Activated T-cell treated with anti-CD3 and anti-CD28 coated beads, Interleukin-2, amount 50 U/mL, for 4 hours (primary cell): ENCODE data around the gene ABO. TPM values are rescaled to one million over a fixed set of nuclear protein-coding genes. Genes with fewer than 3 reads are reported as not detected.
"Not testable (repeated sequence)": the region's sequence is repeated elsewhere in the genome, so short reads cannot be mapped to it uniquely, and the experiment has no call there.

ENCODE experiments used
- ATAC-seq, 2 donors: fragments of 200-7000 bp; cut with Tn5 transposase; one replicate each; pipeline ENCODE4 v1.10.0; 2021
- DNase-seq: peaks from one replicate; pipeline ENCODE4 v3.0.0-alpha.2; 2020
- H3K27me3 Mint-ChIP-seq: one replicate; pipeline ENCODE4 v1.8.0; 2021; ENCODE audit warnings: low read depth, mixed read lengths
- H3K36me3 Mint-ChIP-seq: one replicate; pipeline ENCODE4 v1.8.0; 2022; ENCODE audit warnings: mixed read lengths; ENCODE audit not compliant: insufficient read depth
- H3K4me1 Mint-ChIP-seq: one replicate; pipeline ENCODE4 v1.8.0; 2021; ENCODE audit warnings: low read depth, mixed read lengths
- H3K4me3 Mint-ChIP-seq: one replicate; pipeline ENCODE4 v1.8.0; 2021; ENCODE audit warnings: mild to moderate bottlenecking, moderate library complexity, mixed read lengths
- H3K9me3 Mint-ChIP-seq: one replicate; pipeline ENCODE4 v1.8.0; 2021; ENCODE audit warnings: mixed read lengths
- total RNA-seq, 3 donors: library from RNA; stranded (reverse); gene quantifications; one replicate each; pipeline ENCODE4 v1.2.1, GENCODE V29; 2021

ABO gene
- total RNA-seq, 3 donors from 2014 or later = 0.08 TPM; not detected in 2

- H3K9me3 Mint-ChIP-seq = no peaks in the 10 kb centered on the region
- no peak for DNase-seq
- H3K36me3 Mint-ChIP-seq = no peaks in the 10 kb centered on the region
- no peak for ATAC-seq
- no peaks in the 10 kb centered on the region for H3K4me1 Mint-ChIP-seq
- no peak overlapping the region for H3K4me3 Mint-ChIP-seq
- peaks cover 15% of the 10 kb centered on the region for H3K27me3 Mint-ChIP-seq
Measured at GRCh38 chr9:133261753-133262120, 13.3 kb downstream of the ABO start.

GRCh38 chr9:133261103-133261752 is 13.8 kb downstream of the ABO start:
- Mint-ChIP-seq H3K4me1 (no peaks in the 10 kb centered on the region), H3K4me3 (no peak overlapping the region), H3K27me3 (peaks cover 15% of the 10 kb centered on the region), H3K9me3 (no peaks in the 10 kb centered on the region), H3K36me3 (no peaks in the 10 kb centered on the region)
- ATAC-seq (no peak), DNase-seq (no peak)

GRCh38 chr9:133260334-133261102 is 14.5 kb downstream of the ABO start:
- no peak for DNase-seq
- ATAC-seq = no peak
- Mint-ChIP-seq H3K9me3 (no peaks in the 10 kb centered on the region), H3K4me1 (no peaks in the 10 kb centered on the region), H3K36me3 (no peaks in the 10 kb centered on the region), H3K27me3 (peaks cover 15% of the 10 kb centered on the region), H3K4me3 (no peak overlapping the region)

GRCh38 chr9:133258061-133259015 is 16.7 kb downstream of the ABO start:
- ATAC-seq (no peak), DNase-seq (no peak)
- Mint-ChIP-seq H3K9me3 (no peaks in the 10 kb centered on the region), H3K27me3 (peaks cover 3% of the 10 kb centered on the region), H3K36me3 (no peaks in the 10 kb centered on the region), H3K4me3 (no peak overlapping the region), H3K4me1 (no peaks in the 10 kb centered on the region)

GRCh38 chr9:133257465-133257956 is 17.5 kb downstream of the ABO start:
- ATAC-seq (no peak), DNase-seq (no peak)
- Mint-ChIP-seq H3K4me3 (no peak overlapping the region), H3K9me3 (no peaks in the 10 kb centered on the region), H3K4me1 (no peaks in the 10 kb centered on the region), H3K27me3 (peaks cover 3% of the 10 kb centered on the region), H3K36me3 (no peaks in the 10 kb centered on the region)

GRCh38 chr9:133256686-133257091 is 18.3 kb downstream of the ABO start:
- H3K4me1 Mint-ChIP-seq = no peaks in the 10 kb centered on the region
- peaks cover 3% of the 10 kb centered on the region for H3K27me3 Mint-ChIP-seq
- no peaks in the 10 kb centered on the region for H3K9me3 Mint-ChIP-seq
- DNase-seq (no peak), ATAC-seq (no peak)
- H3K4me3 Mint-ChIP-seq = no peak overlapping the region
- no peaks in the 10 kb centered on the region for H3K36me3 Mint-ChIP-seq

GRCh38 chr9:133256136-133256461 is 18.9 kb downstream of the ABO start:
- peaks cover 3% of the 10 kb centered on the region for H3K27me3 Mint-ChIP-seq
- no peaks in the 10 kb centered on the region for H3K4me1 Mint-ChIP-seq
- DNase-seq (no peak), ATAC-seq (no peak)
- H3K9me3 Mint-ChIP-seq = no peaks in the 10 kb centered on the region
- H3K36me3 Mint-ChIP-seq = no peaks in the 10 kb centered on the region
- no peak overlapping the region for H3K4me3 Mint-ChIP-seq

- H3K4me3 Mint-ChIP-seq = no peak overlapping the region
- no peak for DNase-seq
- H3K36me3 Mint-ChIP-seq = no peaks in the 10 kb centered on the region
- no peak for ATAC-seq
- H3K4me1 Mint-ChIP-seq = no peaks in the 10 kb centered on the region
- no peaks in the 10 kb centered on the region for H3K9me3 Mint-ChIP-seq
- H3K27me3 Mint-ChIP-seq = peaks cover 1% of the 10 kb centered on the region
Measured at GRCh38 chr9:133255371-133256135, 19.4 kb downstream of the ABO start.

GRCh38 chr9:133254471-133254870 is 20.5 kb downstream of the ABO start:
- Mint-ChIP-seq H3K4me1 (no peaks in the 10 kb centered on the region), H3K4me3 (no peak overlapping the region), H3K27me3 (peaks cover 10% of the 10 kb centered on the region), H3K36me3 (no peaks in the 10 kb centered on the region), H3K9me3 (no peaks in the 10 kb centered on the region)
- DNase-seq (no peak), ATAC-seq (no peak)

GRCh38 chr9:133253268-133253667 is 21.7 kb downstream of the ABO start:
- DNase-seq (no peak), ATAC-seq (no peak)
- H3K4me3 Mint-ChIP-seq = no peak overlapping the region
- H3K27me3 Mint-ChIP-seq = peaks cover 16% of the 10 kb centered on the region
- H3K36me3 Mint-ChIP-seq = no peaks in the 10 kb centered on the region
- no peaks in the 10 kb centered on the region for H3K4me1 Mint-ChIP-seq
- H3K9me3 Mint-ChIP-seq = no peaks in the 10 kb centered on the region

- Mint-ChIP-seq H3K4me3 (no peak overlapping the region), H3K27me3 (peaks cover 16% of the 10 kb centered on the region)
- DNase-seq = no peak
Measured at GRCh38 chr9:133252301-133253020, 22.5 kb downstream of the ABO start.

GRCh38 chr9:133251773-133252172 is 23.2 kb downstream of the ABO start:
- no peak for ATAC-seq
- Mint-ChIP-seq H3K4me1 (no peaks in the 10 kb centered on the region), H3K9me3 (no peaks in the 10 kb centered on the region), H3K27me3 (peaks cover 16% of the 10 kb centered on the region), H3K4me3 (no peak overlapping the region), H3K36me3 (no peaks in the 10 kb centered on the region)
- DNase-seq = no peak

More at GRCh38 chr9:133252301-133253020, 22.5 kb downstream of the ABO start:
- no peak for ATAC-seq
- Mint-ChIP-seq H3K36me3 (no peaks in the 10 kb centered on the region), H3K9me3 (no peaks in the 10 kb centered on the region), H3K4me1 (no peaks in the 10 kb centered on the region)

- not testable (repeated sequence) for H3K4me1 Mint-ChIP-seq, DNase-seq, H3K36me3 Mint-ChIP-seq, H3K9me3 Mint-ChIP-seq, ATAC-seq, H3K4me3 Mint-ChIP-seq
- H3K27me3 Mint-ChIP-seq = peaks cover 16% of the 10 kb centered on the region
Measured at GRCh38 chr9:133251221-133251620, 23.8 kb downstream of the ABO start.
